Ectodermal cell (in vitro differentiated cells): Measurements from ENCODE around the gene SMIM45.
"Not testable (repeated sequence)": the region's sequence is repeated elsewhere in the genome, so short reads cannot be mapped to it uniquely, and the experiment has no call there.

Experiments
- H3K27ac ChIP-seq: 2 replicates; pipeline ENCODE4 v1.7.0; 2013; ENCODE audit warnings: mild to moderate bottlenecking, low read depth, low read length; ENCODE audit not compliant: insufficient read depth, poor library complexity, severe bottlenecking
- H3K27me3 ChIP-seq: 2 replicates; pipeline ENCODE4 v1.7.0; 2013; ENCODE audit warnings: mild to moderate bottlenecking, low read length; ENCODE audit not compliant: insufficient read depth, control insufficient read depth, poor library complexity, severe bottlenecking
- H3K36me3 ChIP-seq: one replicate; pipeline ENCODE4 v1.7.0; 2013; ENCODE audit warnings: low read length; ENCODE audit not compliant: control insufficient read depth, insufficient read depth
- H3K4me1 ChIP-seq: one replicate; pipeline ENCODE4 v1.7.0; 2013; ENCODE audit warnings: low read length; ENCODE audit not compliant: control insufficient read depth, insufficient read depth
- H3K4me3 ChIP-seq: 2 replicates; pipeline ENCODE4 v1.7.0; 2013; ENCODE audit warnings: low read depth, low read length, control low read depth; ENCODE audit not compliant: insufficient read depth
- H3K9me3 ChIP-seq: 2 replicates; pipeline ENCODE4 v1.7.0; 2013; ENCODE audit warnings: mild to moderate bottlenecking, low read length, moderate library complexity; ENCODE audit not compliant: control insufficient read depth
- WGBS, 2 experiments: methylation state at CpG; one replicate each; pipeline ENCODE4 v1.1.7; 2013; ENCODE audit warnings: missing lambda C conversion rate in 2 of 2; 5-methylcytosine and 5-hydroxymethylcytosine counted together

SMIM45 gene

DNA sequence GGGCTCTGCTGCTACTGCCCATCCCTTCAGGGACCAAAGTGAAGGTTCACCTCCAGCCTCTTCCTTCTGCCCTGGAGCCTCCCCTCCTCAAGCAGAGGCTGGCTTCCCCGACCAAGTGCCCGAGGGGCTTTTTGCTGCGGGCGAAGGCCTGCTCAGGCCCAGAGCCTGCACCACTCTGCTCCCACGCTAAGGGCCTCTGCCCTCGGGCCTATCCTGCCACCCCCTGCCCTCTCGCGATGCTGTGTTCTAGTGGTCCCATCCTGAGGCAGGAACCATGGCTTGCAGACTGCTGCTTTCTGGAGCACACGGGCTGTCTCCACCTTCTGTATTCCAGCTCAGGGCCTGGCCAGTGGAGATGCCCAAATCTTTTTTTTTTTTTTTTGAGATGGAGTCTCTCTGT, 16.4 kb upstream of the SMIM45 start:
- Histone ChIP-seq H3K9me3 (no peaks in the 10 kb centered on the region), H3K4me1 (peaks cover 6% of the 10 kb centered on the region), H3K27me3 (no peaks in the 10 kb centered on the region), H3K4me3 (no peak overlapping the region), H3K27ac (no peak overlapping the region), H3K36me3 (peaks cover 14% of the 10 kb centered on the region)
- WGBS, 2 experiments: 93 to 96% methylated on average over 9 of the region's 9 CpGs

DNA sequence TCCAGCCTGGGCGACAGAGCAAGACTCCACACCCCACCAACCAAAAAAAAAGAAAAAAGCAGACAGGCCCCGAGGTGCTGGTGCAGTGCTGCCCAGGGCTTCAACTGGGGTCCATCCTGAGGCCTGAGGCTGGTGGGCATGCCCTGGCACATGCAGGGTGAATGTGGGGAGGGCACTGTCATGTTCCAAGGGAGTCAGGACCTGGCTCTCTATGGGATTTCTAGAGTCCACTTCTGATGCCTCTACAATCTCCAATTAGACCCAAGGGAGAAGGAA, 15.1 kb upstream of the SMIM45 start:
- Histone ChIP-seq H3K4me3 (no peak overlapping the region), H3K27me3 (no peaks in the 10 kb centered on the region), H3K36me3 (peaks cover 14% of the 10 kb centered on the region), H3K9me3 (no peaks in the 10 kb centered on the region), H3K27ac (no peak overlapping the region), H3K4me1 (peaks cover 6% of the 10 kb centered on the region)
- WGBS, 2 experiments: 90 to 97% methylated on average over 2 of the region's 2 CpGs

DNA sequence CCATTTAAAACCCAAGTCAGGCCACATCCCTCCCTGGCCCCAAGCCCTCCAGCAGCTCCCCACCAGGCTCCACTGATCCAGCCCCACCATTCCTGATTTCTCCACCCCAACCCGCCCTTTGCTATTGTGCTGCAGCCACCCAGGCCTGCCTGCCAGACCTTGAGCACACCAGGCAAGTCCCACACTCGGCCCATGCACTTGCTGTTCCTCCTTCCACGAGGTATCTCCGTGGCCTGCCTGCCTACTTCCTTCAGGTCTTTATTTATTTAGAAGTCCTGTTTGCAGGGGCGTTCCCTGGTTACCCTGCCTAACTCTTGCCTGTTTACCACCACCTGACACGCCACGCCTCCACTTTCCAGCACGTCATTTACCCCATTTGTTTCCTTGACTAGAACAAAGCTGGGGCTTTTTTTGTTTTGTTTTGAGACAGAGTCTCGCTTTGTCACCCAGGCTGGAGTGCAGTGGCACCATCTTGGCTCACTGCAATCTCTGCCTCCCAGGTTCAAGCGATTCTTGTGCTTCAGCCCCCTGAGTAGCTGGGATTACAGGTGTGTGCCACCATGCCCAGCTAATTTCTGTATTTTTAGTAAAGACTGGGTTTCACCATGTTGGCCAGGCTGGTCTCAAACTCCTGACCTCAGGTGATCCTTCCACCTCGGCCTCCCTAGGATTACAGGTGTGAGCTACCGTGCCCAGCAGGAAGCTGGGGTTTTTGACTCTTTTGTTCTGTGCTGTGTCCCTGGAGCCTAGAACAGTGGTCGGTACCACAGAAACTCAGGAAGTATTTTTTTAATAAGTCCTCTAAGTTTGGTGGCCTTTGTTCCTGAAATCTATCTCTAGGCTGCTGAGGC, 11.7 kb upstream of the SMIM45 start:
- Histone ChIP-seq H3K9me3 (no peaks in the 10 kb centered on the region), H3K27me3 (no peaks in the 10 kb centered on the region), H3K27ac (no peak overlapping the region), H3K4me3 (no peak overlapping the region), H3K4me1 (peaks cover 2% of the 10 kb centered on the region), H3K36me3 (peaks cover 33% of the 10 kb centered on the region)
- 85 to 89% methylated on average over 13 of the region's 13 CpGs for WGBS, 2 experiments

DNA sequence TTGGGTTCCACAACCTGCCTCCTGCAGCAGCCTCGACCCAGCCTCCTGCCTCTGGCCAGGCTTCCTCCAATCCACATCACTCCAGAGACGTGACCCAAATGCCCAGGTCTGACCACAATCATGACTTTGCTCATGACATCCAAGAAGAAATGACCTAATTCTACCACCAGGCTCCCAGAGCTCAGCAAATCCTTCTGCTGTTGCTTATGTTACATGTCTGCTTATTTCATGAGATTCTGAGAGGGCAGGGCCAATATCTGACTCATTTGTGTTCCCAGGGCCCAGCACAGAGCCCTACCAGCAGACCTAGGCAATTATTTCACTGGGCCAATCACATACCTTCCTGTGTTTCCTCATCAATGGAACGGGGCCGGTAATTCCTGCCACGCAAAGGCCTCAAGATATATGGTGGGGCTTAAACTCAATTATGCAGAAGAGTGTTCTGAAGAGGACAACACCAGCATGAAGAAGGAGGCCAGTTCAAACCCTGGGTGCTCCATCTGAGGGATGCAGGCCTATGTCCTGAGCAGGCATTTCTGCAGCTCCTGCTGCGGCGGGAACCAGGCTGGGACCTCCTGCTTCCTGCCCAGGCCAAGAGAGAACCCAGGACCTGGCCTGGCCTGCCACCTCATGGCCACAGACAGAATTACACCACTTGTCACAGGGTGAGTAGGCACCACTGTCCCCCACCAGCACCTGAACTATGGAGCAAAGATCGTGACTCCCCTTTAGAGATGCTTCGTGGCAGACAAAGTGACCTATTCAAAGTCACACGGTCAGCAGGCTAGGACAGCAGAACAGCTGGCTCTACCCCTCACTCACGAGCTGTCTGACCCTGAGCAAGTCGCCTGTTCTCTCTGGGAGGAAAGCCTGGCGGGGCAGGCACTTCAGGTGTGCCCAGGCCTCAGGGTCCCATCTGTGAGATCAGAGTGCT, 10.9 kb upstream of the SMIM45 start:
- Histone ChIP-seq H3K4me1 (peaks cover 9% of the 10 kb centered on the region), H3K27ac (no peak overlapping the region), H3K27me3 (no peaks in the 10 kb centered on the region), H3K36me3 (peaks cover 33% of the 10 kb centered on the region), H3K9me3 (no peaks in the 10 kb centered on the region), H3K4me3 (no peak overlapping the region)
- 74 to 77% methylated on average over 13 of the region's 13 CpGs for WGBS, 2 experiments

DNA sequence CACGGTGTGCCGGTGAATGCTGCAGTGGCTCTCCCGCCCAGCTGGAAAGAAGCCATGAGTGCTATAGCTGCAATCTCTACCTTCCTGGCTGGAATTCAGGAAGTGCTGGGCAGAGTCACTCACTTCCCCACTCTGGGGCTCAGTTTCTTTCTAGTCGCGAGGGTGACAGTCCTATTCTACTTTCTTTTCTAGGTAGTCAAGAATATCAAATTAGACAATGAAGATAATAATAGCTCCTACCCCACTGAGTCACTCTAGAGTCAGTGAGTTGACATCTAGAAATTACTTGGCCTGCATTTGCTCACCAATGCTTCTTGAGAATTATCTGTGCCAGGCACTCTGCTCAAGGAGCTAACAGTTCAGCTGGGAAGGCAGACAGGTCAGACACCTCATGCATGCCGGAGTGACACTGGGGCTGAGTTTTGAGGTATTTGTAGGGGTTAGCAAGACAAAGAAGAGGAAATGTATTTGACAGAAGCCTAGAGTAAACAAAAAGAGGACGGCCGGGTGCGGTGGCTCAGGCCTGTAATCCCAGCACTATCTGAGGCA, 8.2 kb upstream of the SMIM45 start:
- Histone ChIP-seq H3K27me3 (no peaks in the 10 kb centered on the region), H3K4me1 (peaks cover 16% of the 10 kb centered on the region), H3K4me3 (no peak overlapping the region), H3K36me3 (peaks cover 28% of the 10 kb centered on the region), H3K9me3 (no peaks in the 10 kb centered on the region), H3K27ac (no peak overlapping the region)
- WGBS, 2 experiments: 90 to 93% methylated on average over 7 to 9 of the region's 9 CpGs

DNA sequence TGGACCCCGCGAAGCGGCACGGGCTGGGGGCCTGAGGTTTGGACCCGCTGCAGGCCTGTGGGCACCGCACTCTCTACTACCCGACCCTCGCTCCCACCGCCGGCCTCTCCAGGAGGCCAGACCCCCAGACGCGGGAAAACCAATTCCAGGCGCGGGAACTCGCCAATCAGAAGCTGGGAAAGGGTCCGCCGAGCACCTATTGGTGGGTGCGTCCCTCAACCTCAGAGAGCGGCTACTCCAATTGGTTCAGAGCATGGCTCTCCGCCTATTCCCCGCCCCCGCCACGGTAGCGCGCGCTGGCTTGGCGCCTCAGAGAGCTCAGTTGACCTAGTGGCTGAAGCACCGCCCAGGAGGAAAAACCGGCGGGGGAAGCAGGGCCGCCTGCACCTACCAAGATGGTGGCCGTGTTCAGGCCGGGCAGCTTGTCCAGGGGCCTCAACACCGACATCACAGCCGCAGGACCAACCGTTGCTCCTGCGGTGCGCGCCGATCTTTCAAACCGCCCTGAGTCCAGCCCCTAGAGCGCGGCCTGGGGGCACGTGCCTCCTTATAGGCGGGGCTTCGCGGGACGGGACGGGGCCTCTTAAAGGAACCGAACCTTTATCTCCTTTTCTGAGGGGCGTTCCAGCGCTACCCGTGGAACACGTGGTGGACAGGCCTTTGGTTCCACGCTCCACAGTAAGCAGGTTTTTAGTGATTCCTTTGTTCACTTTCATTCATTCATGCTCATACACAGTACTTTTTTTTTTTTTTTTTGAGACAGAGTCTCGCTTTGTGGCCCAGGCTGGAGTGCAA, 5.1 kb upstream of the SMIM45 start, which contains the start of gene CENPM:
TSS of gene CENPM (minus strand) at position 524 of the 795 bp plus-strand sequence. CDS start at position 448, 76 bp downstream.
- WGBS, 2 experiments: 2% methylated on average over 56 of the region's 56 CpGs
- no peak within 1 kb of the TSS for H3K27ac ChIP-seq
- H3K9me3 ChIP-seq: no peaks in the 10 kb centered on the region

DNA sequence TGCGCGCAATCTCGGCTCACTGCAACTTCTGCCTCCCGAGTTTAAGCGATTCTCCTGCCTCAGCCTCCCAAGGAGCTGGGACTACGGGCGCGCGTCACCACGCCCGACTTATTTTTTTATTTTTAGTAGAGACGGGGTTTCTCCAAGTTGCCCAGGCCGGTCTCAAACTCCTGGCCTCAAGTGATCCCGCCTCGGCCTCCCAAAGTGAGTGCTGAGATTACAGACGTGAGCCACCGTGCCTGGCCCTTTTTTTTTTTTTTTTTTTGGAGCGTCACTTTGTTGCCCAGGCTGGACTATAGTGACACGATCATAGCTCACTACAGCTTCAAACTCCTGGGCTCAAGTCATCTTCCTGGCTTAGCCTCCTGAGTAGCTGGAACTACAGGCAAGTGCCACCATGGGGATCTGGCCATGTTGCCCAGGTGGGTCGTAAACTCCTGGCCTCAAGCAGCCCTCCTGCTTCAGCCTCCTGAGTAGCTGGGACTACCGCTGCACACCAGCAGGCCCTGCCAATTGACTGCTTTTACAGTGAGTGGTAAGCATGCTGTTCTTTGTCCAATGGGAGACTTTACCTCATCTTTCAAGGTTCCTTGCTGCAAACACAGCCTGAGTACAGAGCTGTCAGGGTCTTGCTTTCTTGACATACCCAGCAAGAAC, 4.4 kb upstream of the SMIM45 start:
- Histone ChIP-seq H3K27me3 (no peaks in the 10 kb centered on the region), H3K4me1 (peaks cover 34% of the 10 kb centered on the region), H3K9me3 (no peaks in the 10 kb centered on the region), H3K36me3 (peaks cover 20% of the 10 kb centered on the region), H3K27ac (no peak overlapping the region), H3K4me3 (no peak overlapping the region)
- WGBS, 2 experiments: 84 to 89% methylated on average over 21 of the region's 21 CpGs

More for the DNA sequence above, 5.1 kb upstream of the SMIM45 start, which contains the start of gene CENPM:
- H3K4me1 ChIP-seq: peaks cover 27% of the 10 kb centered on the region
- no peaks in the 10 kb centered on the region for H3K27me3 ChIP-seq
- peaks cover 20% of the 10 kb centered on the region for H3K36me3 ChIP-seq
- peak within 1 kb of the TSS; percentile 70 for H3K4me3 ChIP-seq

DNA sequence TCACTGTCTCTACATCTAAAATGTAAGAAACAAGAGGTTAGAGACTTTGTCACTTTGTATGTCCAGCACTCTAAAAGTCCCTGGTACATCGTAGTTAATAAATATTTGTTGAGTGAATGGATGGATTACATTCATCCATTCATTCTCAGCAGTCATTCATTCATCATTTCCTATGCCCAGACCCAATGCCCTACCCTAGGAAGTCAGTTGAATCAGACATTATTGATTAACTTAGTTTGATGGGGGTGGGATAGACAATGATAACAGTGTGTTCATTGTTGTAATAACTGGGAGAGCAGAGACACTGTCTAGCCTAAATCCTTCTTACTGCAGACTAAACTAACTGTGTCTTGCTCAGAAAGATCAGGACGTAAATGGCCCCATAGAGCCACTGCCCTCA, 3.8 kb upstream of the SMIM45 start:
- no peaks in the 10 kb centered on the region for H3K9me3 ChIP-seq
- peaks cover 17% of the 10 kb centered on the region for H3K36me3 ChIP-seq
- WGBS, 2 experiments: 92 to 100% methylated on average over 1 of the region's 2 CpGs
- no peaks in the 10 kb centered on the region for H3K27me3 ChIP-seq
- H3K4me1 ChIP-seq: peaks cover 36% of the 10 kb centered on the region
- H3K4me3 ChIP-seq: no peak overlapping the region
- H3K27ac ChIP-seq: no peak overlapping the region

DNA sequence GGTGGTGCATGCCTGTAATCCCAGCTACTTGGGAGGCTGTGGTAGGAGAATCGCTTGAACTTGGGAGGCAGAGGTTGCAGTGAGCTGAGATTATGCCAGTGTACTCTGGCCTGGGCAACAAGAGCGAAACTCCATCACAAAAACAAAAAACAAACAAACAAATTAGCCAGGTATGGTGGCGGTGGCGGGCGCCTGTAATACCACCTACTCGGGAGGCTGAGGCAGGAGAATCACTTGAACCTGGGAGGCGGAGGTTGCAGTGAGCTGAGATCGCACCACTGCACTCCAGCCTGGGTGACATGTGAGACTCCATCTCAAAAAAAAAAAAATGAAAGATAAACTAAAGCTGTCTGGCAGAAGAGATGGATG, 3.0 kb upstream of the SMIM45 start:
- H3K36me3 ChIP-seq, H3K27me3 ChIP-seq, H3K9me3 ChIP-seq, H3K4me3 ChIP-seq, H3K27ac ChIP-seq: not testable (repeated sequence)
- 88 to 89% methylated on average over 8 of the region's 8 CpGs for WGBS, 2 experiments
- peaks cover 36% of the 10 kb centered on the region for H3K4me1 ChIP-seq
